T-helper 2 cell (primary cell): ENCODE results near the gene BUB1.
"Not testable (repeated sequence)": the region's sequence is repeated elsewhere in the genome, so short reads cannot be mapped to it uniquely, and the experiment has no call there.

ENCODE experiments used
- DNase-seq, 5 experiments: peaks; one replicate each; pipeline versions ENCODE4 v3.0.0 to v3.0.0-alpha.2; 2012 to 2022

Gene BUB1

GRCh38 chr2:110591973-110592372 lies 85.9 kb downstream of the BUB1 start:
- not testable (repeated sequence) for DNase-seq

DNA sequence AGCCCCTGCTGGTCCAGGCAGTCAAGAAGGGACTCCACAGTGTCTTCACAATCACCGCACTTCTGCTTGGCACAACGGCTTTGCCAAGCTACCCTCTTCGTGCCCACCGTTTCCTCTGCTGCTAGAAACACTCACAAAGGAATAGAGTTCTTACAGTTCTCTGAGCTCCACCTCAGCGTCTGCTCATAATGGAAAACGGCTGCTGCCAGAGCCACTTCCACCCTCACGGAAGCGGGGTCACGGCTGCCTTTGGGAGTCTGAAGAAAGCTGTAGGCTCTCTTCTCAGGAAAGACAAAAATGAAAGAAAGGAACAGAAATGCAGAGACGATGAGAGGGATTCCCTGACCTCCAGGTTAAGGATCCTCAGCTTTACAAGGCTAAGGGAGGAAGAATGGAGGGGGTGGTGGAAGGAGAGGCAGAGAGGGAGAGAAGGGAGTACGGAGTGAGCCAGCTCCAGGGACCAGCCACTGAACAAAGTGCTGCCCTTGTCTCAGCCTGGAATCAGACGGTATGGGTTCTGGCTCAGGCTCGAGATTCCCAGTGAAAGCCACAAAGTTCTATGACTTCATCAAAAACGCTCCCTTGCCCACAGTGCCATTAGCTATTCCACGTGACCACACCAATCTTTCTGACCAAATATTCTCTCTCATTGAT lies 88.1 kb downstream of the BUB1 start:
- DNase-seq: not testable (repeated sequence)

DNA sequence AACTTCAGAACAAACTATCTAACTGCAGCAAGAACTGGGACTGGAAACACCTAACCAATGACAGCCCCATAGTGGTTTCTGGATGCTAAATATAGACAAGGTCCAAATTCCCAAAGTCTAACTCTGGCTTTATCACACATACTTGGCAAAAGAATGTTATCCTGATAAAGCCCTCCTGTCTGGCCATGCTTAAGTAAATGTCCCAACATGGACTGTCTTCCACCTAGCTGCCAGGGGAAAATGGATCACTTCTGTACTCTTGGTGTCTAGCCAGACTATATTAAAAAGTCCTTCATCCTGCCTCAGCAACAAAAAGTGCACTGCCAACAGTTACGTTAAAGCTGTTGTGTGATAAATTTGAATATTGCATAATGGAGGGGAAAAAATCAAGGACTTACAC lies 89.3 kb downstream of the BUB1 start:
- DNase-seq: not testable (repeated sequence)
